SK-N-SH (cell line): ENCODE results near the gene APOD. TPM values are rescaled to one million over a fixed set of nuclear protein-coding genes. Genes with fewer than 3 reads are reported as not detected.

Experiments
- CTCF ChIA-PET: fragments of 300-600, 350-600 bp; formaldehyde crosslinking; extraction: SDS; loops from one replicate; lab custom pipeline; 2021; lab: Yijun Ruan, JAX
- POLR2A ChIA-PET: fragments of 350-600 bp; sonication (Branson Sonifier 250); formaldehyde crosslinking; extraction: SDS; loops from one replicate; lab custom pipeline; 2020; ENCODE audit warnings: antibody characterized with exemption, inconsistent platforms; lab: Yijun Ruan, JAX
- DNase-seq: peaks from one replicate; pipeline ENCODE4 v3.0.0; 2012
- H2AFZ ChIP-seq: fragments of 200-600 bp; sonication (generic); 2 replicates; pipeline ENCODE4 v1.8.1; 2016; ENCODE audit warnings: antibody characterized with exemption, mild to moderate bottlenecking, low read depth
- H3F3A ChIP-seq: fragments of 200-600 bp; sonication (generic); replicated peaks from 2 replicates; pipeline ENCODE3; 2016; ENCODE audit warnings: antibody characterized with exemption, mild to moderate bottlenecking; ENCODE audit not compliant: insufficient read depth
- H3K27ac ChIP-seq, 2 experiments: fragments of 200-500 bp in 1 of 2; fragments of 200-600 bp in 1 of 2; sonication (Bioruptor generic) in 1 of 2; sonication (generic), shearing (Covaris generic) in 1 of 2; 2 replicates each; pipeline versions ENCODE4 v1.5.1 to v1.6.1; 2014 to 2016; ENCODE audit warnings: low read depth in 2 of 2, inconsistent platforms in 1 of 2, low read length in 1 of 2, mild to moderate bottlenecking in 1 of 2, mixed read lengths in 1 of 2
- H3K27me3 ChIP-seq: fragments of 200-600 bp; sonication (generic), shearing (Covaris generic); 2 replicates; pipeline ENCODE4 v1.6.1; 2016; ENCODE audit warnings: mixed run types; ENCODE audit not compliant: insufficient read depth
- H3K36me3 ChIP-seq, 2 experiments: fragments of 200-500 bp in 1 of 2; fragments of 200-600 bp in 1 of 2; sonication (Bioruptor generic) in 1 of 2; sonication (generic) in 1 of 2; replicated peaks in 1 of 2; 2 replicates each; pipeline versions ENCODE3 to v1.5.1; 2014 to 2016; ENCODE audit warnings: low read length in 1 of 2, mild to moderate bottlenecking in 1 of 2; ENCODE audit not compliant: insufficient read depth in 2 of 2, control insufficient read depth in 1 of 2
- H3K4me1 ChIP-seq, 2 experiments: fragments of 200-500 bp in 1 of 2; fragments of 200-600 bp in 1 of 2; sonication (Bioruptor generic) in 1 of 2; sonication (generic), shearing (Covaris generic) in 1 of 2; 2 replicates each; pipeline versions ENCODE4 v1.5.1 to v1.6.1; 2014 to 2016; ENCODE audit warnings: low read depth in 1 of 2, low read length in 1 of 2, mixed run types in 1 of 2; ENCODE audit not compliant: insufficient read depth in 2 of 2, control insufficient read depth in 1 of 2
- H3K4me2 ChIP-seq: fragments of 200-600 bp; sonication (generic), shearing (Covaris generic); 2 replicates; pipeline ENCODE4 v1.6.1; 2017; ENCODE audit warnings: mixed run types
- H3K4me3 ChIP-seq, 2 experiments: fragments of 200-500 bp in 1 of 2; fragments of 200-600 bp in 1 of 2; sonication (Bioruptor generic) in 1 of 2; sonication (generic), shearing (Covaris generic) in 1 of 2; 2 replicates each; pipeline versions ENCODE4 v1.5.1 to v1.8.1; 2014 to 2016; ENCODE audit warnings: low read depth in 2 of 2, inconsistent platforms in 1 of 2, low read length in 1 of 2, mild to moderate bottlenecking in 1 of 2, mixed read lengths in 1 of 2, moderate library complexity in 1 of 2
- H3K79me2 ChIP-seq: fragments of 200-600 bp; sonication (generic); 2 replicates; pipeline ENCODE4 v1.8.1; 2017; ENCODE audit warnings: mild to moderate bottlenecking; ENCODE audit not compliant: insufficient read depth
- H3K9ac ChIP-seq: fragments of 200-600 bp; sonication (generic); 2 replicates; pipeline ENCODE4 v1.6.1; 2017; ENCODE audit warnings: mixed run types
- H3K9me2 ChIP-seq: fragments of 200-600 bp; sonication (generic); 2 replicates; pipeline ENCODE4 v1.6.1; 2017; ENCODE audit warnings: mixed run types
- H3K9me3 ChIP-seq: fragments of 200-600 bp; sonication (generic); 2 replicates; pipeline ENCODE4 v1.6.1; 2017; ENCODE audit warnings: mixed run types, mild to moderate bottlenecking, moderate library complexity
- H4K20me1 ChIP-seq: fragments of 200-600 bp; sonication (generic); 2 replicates; pipeline ENCODE4 v1.6.1; 2017; ENCODE audit warnings: mild to moderate bottlenecking, mixed run types; ENCODE audit not compliant: insufficient read depth
- CTCF ChIP-seq: fragments of 200-600 bp; sonication (generic); IDR thresholded peaks from 2 replicates; pipeline ENCODE4 v1.6.1; 2017; ENCODE audit warnings: antibody characterized with exemption, mild to moderate bottlenecking, moderate library complexity
- ELF1 ChIP-seq: IDR thresholded peaks from 2 replicates; pipeline ENCODE4 v1.4.0; 2012
- EP300 ChIP-seq, 2 experiments: IDR thresholded peaks; 2 replicates each; pipeline versions ENCODE4 v1.4.0 to v1.6.1; 2012; ENCODE audit warnings: borderline replicate concordance in 1 of 2, low read depth in 1 of 2, low read length in 1 of 2
- EZH2phosphoT487 ChIP-seq: fragments of 200-600 bp; sonication (generic); IDR thresholded peaks from 2 replicates; pipeline ENCODE4 v1.6.1; 2017; ENCODE audit warnings: low read depth, mixed run types, mild to moderate bottlenecking, antibody characterized with exemption, moderate library complexity, borderline replicate concordance
- FOXJ3 ChIP-seq: sonication (generic); formaldehyde crosslinking; IDR thresholded peaks from 2 replicates; pipeline ENCODE4 v1.5.1; 2020; ENCODE audit warnings: mild to moderate bottlenecking, missing genetic modification reagents
- FOXM1 ChIP-seq: IDR thresholded peaks from 2 replicates; pipeline ENCODE4 v1.4.0; 2012; ENCODE audit warnings: low read depth, mild to moderate bottlenecking
- GATA2 ChIP-seq: sonication (generic); formaldehyde crosslinking; IDR thresholded peaks from 2 replicates; pipeline ENCODE4 v1.5.0; 2020; ENCODE audit warnings: mild to moderate bottlenecking, missing genetic modification reagents
- IRF3 ChIP-seq: fragments of 150-350 bp; IDR thresholded peaks from 2 replicates; pipeline ENCODE4 v1.6.1; 2016; ENCODE audit warnings: mild to moderate bottlenecking, low read depth, low read length
- JUND ChIP-seq: IDR thresholded peaks from 2 replicates; pipeline ENCODE4 v1.4.0; 2012
- MXI1 ChIP-seq: IDR thresholded peaks from 2 replicates; pipeline ENCODE4 v1.6.1; 2012; ENCODE audit warnings: mild to moderate bottlenecking, low read depth, low read length, improper control_type of control experiment
- NFIC ChIP-seq: IDR thresholded peaks from 2 replicates; pipeline ENCODE4 v1.4.0; 2012; ENCODE audit warnings: borderline replicate concordance
- POLR2AphosphoS5 ChIP-seq: IDR thresholded peaks from 2 replicates; pipeline ENCODE4 v1.6.1; 2012; ENCODE audit warnings: low read depth, low read length
- RAD21 ChIP-seq: IDR thresholded peaks from 2 replicates; pipeline ENCODE4 v1.6.1; 2012; ENCODE audit warnings: mild to moderate bottlenecking, low read length
- SMC3 ChIP-seq: IDR thresholded peaks from 2 replicates; pipeline ENCODE4 v1.6.1; 2012; ENCODE audit warnings: low read depth, low read length, improper control_type of control experiment
- TAF1 ChIP-seq: IDR thresholded peaks from 2 replicates; pipeline ENCODE4 v1.6.1; 2012; ENCODE audit warnings: low read depth, mild to moderate bottlenecking, low read length, moderate library complexity, borderline replicate concordance
- TEAD4 ChIP-seq: IDR thresholded peaks from 2 replicates; pipeline ENCODE4 v1.4.0; 2012; ENCODE audit warnings: mild to moderate bottlenecking, borderline replicate concordance; ENCODE audit not compliant: insufficient read depth
- YY1 ChIP-seq: IDR thresholded peaks from 2 replicates; pipeline ENCODE4 v1.4.0; 2012; ENCODE audit warnings: low read depth, mild to moderate bottlenecking
- WGBS: methylation state at CpG from one replicate; pipeline ENCODE4 v1.1.6; 2017; ENCODE audit warnings: low lambda C conversion rate; 5-methylcytosine and 5-hydroxymethylcytosine counted together
- polyA plus RNA-seq, 3 experiments: library from polyadenylated mRNA; depleted of rRNA; stranded (reverse); fragments of >200 nt; gene quantifications; 2 replicates each; pipeline ENCODE4 v1.2.3, GENCODE V29; 2012
- TF ChIP-seq, protein P1 (sequence below): IDR thresholded peaks from 2 replicates; pipeline ENCODE4; 2012
- TF ChIP-seq, protein P2 (sequence below): IDR thresholded peaks from 2 replicates; pipeline ENCODE4 v1.4.0; 2012; ENCODE audit warnings: low read depth, borderline replicate concordance

Gene APOD
- polyA plus RNA-seq, 1 of the 3 experiments (the other 2 are of a cell fraction), result 0.05 TPM

DNA sequence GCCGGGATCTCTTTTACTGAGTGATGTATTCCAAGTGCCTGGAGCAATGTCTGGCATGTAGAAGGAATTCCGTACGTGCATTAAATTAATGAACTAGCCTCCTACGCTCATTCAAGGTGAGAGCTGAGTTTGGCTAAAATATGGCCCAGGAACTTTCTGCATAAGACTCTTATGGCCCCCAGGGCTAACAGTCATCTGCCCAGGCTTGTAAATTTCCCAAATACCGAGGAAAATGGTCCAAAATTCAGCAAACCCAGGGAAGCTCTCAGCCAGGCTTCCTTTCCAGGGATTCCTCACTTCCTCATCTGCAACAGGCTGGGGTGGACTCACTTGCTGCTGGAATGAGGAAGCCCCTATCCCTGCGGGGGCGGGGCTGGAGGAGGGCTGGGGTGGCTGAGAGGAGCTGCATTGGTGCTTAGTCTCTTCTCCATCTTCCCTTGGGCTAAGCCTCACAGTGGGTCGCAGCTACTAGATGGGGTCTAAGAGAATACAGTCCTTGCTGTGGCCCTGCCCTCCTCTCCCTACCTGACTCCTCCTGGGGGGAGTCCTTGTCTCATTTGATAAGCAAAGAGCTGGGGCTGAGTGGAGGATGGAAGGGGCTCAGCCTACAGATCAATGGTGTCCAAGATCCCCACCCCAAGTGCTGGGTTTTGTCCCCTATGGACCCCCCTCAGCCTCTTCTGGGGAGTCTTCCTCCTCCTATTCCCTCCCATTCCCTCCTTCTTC is 28.5 kb upstream of the APOD start:
- no peak overlapping the region for H3K9ac ChIP-seq
- no peak for DNase-seq
- no peaks in the 10 kb centered on the region for H3K79me2 ChIP-seq
- H3K36me3 ChIP-seq, result no peaks in the 10 kb centered on the region
- ChIA-PET POLR2A (no interaction called here), CTCF (interaction anchor here (1.2 kb wide), 1 partner anchor 239 kb away, joined by 3 read pairs; no protein-coding TSS in a partner anchor)
- no peaks in the 10 kb centered on the region; the same call in 1 of the 2 replicates for H3K27me3 ChIP-seq
- no peak for TF ChIP-seq ELF1
- TF ChIP-seq IRF3, result no peak
- TF ChIP-seq EP300 (IDR thresholded peaks at IDR 0.05; ENCODE audit: borderline replicate concordance in 1 of 2, low read depth in 1 of 2, low read length in 1 of 2), result no peak
- no peak overlapping the region for H3K4me2 ChIP-seq
- H2AFZ ChIP-seq, result no peak overlapping the region
- H3K9me3 ChIP-seq, result no peaks in the 10 kb centered on the region
- H3K27ac ChIP-seq, result no peak overlapping the region
- WGBS, result 41% methylated on average over 6 of the region's 8 CpGs
- H4K20me1 ChIP-seq, result no peaks in the 10 kb centered on the region
- H3K4me3 ChIP-seq, result no peak overlapping the region
- no peaks in the 10 kb centered on the region for H3F3A ChIP-seq
- H3K4me1 ChIP-seq, result no peaks in the 10 kb centered on the region
- no peaks in the 10 kb centered on the region for H3K9me2 ChIP-seq

GRCh38 chr3:195609229-195609628 is 25.5 kb upstream of the APOD start:
- no peaks in the 10 kb centered on the region for H3K36me3 ChIP-seq
- H2AFZ ChIP-seq, result no peak overlapping the region
- H3K79me2 ChIP-seq, result no peaks in the 10 kb centered on the region
- no peak overlapping the region for H3K4me2 ChIP-seq
- H3K9ac ChIP-seq, result no peak overlapping the region
- H3K9me2 ChIP-seq, result no peaks in the 10 kb centered on the region
- no peaks in the 10 kb centered on the region for H3K9me3 ChIP-seq
- no peak overlapping the region for H3K27ac ChIP-seq
- no peaks in the 10 kb centered on the region for H3K4me1 ChIP-seq
- H3K4me3 ChIP-seq, result no peak overlapping the region
- no peaks in the 10 kb centered on the region for H3F3A ChIP-seq
- DNase-seq, result no peak
- CTCF ChIA-PET, result interaction anchor here (0.7 to 1.5 kb wide), 3 partner anchors 242 to 307 kb away, joined by 3 to 5 read pairs (median 3); no protein-coding TSS in a partner anchor
- 24% methylated on average over 3 of the region's 3 CpGs for WGBS
- H4K20me1 ChIP-seq, result no peaks in the 10 kb centered on the region
- no peaks in the 10 kb centered on the region; the same call in 1 of the 2 replicates for H3K27me3 ChIP-seq
- POLR2A ChIA-PET, result no interaction called here
- TF ChIP-seq SMC3 (no peak), EP300 (IDR thresholded peaks at IDR 0.05; ENCODE audit: borderline replicate concordance in 1 of 2, low read depth in 1 of 2, low read length in 1 of 2) (no peak), FOXM1 (no peak), MXI1 (no peak), JUND (no peak), TAF1 (no peak), YY1 (no peak), FOXJ3 (CRISPR knock-in tag) (no peak), TEAD4 (no peak), GATA2 (CRISPR knock-in tag) (no peak), ELF1 (no peak), NFIC (no peak), RAD21 (no peak), POLR2AphosphoS5 (no peak), CTCF (no peak), EZH2phosphoT487 (no peak)
- TF ChIP-seq, protein P1, sequence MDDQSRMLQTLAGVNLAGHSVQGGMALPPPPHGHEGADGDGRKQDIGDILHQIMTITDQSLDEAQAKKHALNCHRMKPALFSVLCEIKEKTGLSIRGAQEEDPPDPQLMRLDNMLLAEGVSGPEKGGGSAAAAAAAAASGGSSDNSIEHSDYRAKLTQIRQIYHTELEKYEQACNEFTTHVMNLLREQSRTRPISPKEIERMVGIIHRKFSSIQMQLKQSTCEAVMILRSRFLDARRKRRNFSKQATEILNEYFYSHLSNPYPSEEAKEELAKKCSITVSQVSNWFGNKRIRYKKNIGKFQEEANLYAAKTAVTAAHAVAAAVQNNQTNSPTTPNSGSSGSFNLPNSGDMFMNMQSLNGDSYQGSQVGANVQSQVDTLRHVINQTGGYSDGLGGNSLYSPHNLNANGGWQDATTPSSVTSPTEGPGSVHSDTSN, result no peak
- TF ChIP-seq, protein P2, sequence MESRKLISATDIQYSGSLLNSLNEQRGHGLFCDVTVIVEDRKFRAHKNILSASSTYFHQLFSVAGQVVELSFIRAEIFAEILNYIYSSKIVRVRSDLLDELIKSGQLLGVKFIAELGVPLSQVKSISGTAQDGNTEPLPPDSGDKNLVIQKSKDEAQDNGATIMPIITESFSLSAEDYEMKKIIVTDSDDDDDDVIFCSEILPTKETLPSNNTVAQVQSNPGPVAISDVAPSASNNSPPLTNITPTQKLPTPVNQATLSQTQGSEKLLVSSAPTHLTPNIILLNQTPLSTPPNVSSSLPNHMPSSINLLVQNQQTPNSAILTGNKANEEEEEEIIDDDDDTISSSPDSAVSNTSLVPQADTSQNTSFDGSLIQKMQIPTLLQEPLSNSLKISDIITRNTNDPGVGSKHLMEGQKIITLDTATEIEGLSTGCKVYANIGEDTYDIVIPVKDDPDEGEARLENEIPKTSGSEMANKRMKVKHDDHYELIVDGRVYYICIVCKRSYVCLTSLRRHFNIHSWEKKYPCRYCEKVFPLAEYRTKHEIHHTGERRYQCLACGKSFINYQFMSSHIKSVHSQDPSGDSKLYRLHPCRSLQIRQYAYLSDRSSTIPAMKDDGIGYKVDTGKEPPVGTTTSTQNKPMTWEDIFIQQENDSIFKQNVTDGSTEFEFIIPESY, result no peak
